ENCODE data around the gene HID1.
A peak's percentile ranks its signal among the peaks of the same experiment; 100 is the strongest.
"Not testable (repeated sequence)": the region's sequence is repeated elsewhere in the genome, so short reads cannot be mapped to it uniquely, and the experiment has no call there.

Gene HID1

DNA sequence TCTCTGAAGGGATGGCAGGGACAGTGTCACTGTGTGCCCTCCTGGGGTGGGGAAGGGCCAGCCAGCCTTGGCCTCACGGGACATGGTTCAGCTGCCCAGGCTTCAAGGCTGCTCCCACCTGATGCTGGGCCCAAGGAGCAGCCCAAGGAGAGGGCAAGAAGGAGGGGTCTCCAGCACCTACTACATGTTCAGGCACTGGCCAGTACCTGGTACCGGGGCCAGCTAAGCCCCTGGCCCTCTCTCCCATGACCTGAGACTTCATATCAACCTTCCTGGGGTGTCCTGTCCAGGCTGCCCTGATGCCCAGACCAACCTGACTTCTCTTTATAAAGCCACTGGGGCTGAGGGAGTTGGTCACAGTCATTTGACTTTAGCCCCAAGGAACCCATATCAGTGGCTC is 50.8 kb downstream of the HID1 start:
- ATAC-seq (no peak), DNase-seq (no peak)

- DNase-seq (no peak), ATAC-seq (no peak)
Observed at GRCh38 chr17:74921026-74921681, 51.4 kb downstream of the HID1 start.

DNA sequence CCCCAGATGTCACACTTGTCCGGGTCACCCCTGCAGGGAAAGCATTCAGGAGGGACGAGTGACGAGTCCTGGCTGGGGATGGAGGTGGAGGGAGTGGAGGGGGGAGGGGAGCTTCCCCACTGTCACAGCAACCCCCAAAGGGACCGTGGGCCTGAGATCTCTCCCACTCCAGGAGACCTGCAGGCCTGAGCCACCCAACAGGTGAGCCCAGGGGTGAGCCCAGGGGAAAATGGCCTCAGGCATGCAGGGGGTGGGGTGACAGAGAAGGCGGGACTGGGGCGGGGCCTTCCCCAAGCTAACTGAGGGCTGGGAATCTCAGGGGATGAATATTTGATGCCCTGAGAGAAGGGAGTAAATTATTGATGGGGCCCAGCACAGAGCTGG is 51.9 kb downstream of the HID1 start:
- DNase-seq (no peak), ATAC-seq (no peak)

- no peak for DNase-seq
- ATAC-seq, result no peak
Observed at GRCh38 chr17:74920306-74920620, 52.3 kb downstream of the HID1 start.

DNA sequence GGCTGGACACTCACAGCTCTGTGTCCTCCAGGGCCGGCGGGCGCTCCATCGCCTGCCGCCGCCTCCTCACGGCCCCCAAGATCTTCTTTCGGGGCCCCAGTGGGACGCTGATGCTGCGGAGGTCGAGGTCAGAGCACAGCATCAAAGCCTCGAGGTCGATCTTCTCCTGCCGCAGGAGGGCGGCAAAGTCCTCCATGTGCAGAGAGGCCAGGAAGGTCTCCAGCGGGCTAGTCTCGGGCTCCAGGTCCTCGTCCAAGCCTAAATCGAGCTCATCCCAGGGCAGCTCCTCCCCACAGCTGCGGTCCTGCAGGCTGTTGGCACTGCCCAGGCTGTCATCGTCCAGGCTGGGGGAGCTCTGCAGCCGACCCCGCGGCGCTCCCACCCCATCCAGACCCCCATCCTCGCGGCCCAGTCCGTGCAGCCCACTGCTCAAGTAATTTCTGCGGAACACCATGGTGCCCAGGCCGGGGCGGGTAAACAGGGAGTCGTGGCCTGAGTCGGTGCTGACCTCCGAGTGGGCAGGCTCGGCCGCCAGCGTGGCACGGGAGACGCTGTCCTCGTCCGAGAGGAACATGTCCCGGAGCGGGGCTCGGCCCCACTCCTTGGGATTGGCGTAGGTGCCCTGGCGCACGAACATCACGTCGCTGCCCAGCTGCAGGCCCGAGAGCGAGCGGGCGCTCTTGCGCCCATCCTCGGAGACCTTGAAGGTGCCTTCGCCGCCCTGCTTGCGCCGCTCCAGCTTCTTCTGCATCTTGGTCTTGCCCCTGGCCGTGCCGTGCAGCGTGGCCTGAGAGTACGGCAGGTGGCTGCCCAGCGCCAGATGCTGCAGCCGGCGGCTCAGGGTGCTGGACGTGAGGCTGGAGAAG is 52.9 kb downstream of the HID1 start:
- DNase-seq (peak; percentile 20), ATAC-seq (no peak)

DNA sequence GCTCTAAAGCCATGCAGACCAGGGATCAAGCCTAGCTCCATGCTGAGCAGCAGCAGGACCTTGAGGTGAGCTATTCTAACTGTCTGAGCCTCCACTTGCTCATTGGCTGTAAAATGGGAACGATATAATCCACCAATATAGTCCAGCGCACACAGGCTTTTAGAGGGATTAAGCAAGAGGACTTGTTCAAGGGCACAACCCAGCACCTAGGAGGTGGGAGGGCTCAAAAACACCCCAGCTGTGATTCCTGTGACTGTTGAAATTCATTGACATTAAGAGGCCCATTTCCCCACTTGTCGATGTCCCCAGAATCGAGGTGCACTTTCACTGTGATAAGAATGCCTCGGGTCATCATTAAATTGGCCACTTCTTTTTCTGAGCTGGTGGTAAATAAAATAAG is 53.7 kb downstream of the HID1 start:
- no peak for ATAC-seq
- no peak for DNase-seq

DNA sequence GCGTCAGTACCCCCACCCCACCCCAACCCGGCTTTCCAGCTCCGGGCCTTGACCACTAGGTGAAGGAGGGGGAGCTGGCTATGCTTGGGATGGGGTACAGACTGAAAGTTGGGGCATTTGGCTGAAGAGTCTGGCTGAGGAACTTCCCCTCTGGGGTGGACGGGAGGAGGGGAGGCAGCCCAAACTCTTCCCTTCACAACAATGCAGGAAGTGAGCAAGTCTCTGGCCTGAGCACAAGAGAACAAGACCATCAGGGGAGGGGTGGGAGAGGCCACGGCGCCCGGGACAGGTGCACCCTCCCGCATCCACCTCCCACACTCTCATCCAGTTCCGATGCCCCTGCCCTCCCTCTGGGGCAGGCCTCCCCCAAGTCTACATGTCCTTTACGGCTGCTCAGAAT is 55.1 kb downstream of the HID1 start:
- ATAC-seq (no peak), DNase-seq (no peak)

GRCh38 chr17:74916851-74917199 is 55.7 kb downstream of the HID1 start:
- no peak for DNase-seq
- ATAC-seq, result no peak

DNA sequence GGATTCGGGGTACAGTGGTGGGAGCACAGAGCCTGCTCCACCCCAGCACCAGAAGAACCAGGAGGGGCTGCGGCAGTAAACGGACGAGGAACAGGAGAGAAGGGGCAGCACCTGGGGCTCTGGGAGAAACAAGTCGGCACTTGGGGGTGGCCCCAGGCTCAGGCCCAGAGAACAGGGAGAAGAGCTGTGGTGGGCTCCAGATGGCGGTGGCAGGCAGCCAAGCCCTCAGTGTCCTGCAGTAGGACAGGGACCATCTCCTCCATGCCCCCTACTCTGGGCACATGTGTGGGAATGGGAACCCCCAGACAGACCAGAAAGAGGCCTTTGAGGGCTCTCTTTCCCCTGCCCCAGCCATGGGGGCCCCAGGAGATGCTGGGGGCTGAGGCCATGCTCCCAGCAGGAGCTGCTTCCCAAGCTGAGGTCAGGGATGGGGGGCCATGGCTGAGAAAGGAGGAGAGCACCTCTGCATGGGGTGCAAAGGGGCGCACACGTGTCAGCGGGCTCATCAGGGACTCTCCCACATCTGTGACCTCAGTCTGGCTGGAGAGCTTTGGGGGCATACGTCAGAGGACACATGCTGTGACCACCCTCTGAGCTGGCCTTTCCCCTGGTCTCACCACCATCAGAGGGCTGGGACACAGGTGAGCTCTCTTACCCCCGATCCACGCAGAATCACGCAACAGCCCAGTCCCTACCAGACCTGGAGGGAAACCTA is 56.3 kb downstream of the HID1 start:
- ATAC-seq, result no peak

DNA sequence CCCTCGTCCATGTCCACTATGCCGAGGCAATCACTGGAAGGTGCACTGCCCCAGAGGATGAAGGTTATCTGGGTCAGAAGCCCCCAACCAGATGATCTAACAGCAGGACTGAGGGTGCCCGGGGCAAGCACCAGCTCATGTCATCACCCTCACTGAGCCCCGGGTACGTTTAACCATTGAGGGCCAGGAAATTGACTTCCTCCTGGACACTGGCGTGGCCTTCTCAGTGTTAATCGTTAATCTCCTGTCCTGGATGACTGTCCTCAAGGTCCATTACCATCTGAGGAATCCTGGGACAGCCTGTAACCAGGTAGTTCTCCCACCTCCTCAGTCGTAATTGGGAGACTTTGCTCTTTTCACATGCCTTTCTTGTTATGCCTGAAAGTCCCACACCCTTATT is 61.1 kb downstream of the HID1 start:
- not testable (repeated sequence) for DNase-seq, ATAC-seq

More for the DNA sequence above, 56.3 kb downstream of the HID1 start:
- no peak for DNase-seq

DNA sequence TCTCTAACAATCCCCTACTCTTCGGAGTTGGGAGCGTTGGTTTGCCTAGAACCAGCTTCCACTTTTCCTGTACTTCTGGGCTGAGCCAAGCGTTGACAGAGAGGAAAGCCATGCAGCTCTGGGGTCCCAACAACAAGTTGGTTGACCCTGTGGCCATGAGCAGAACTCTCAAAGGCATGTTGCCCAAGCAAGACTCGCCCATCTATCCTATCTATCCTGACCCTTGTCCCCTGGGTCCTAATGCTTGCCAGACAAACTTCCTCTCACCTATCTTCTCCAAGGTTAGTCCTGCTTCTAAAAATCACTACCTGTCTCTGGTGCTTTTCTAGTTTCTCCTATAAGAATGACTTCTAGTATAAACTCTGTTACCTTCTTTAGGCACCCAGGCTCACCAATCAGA is 63.5 kb downstream of the HID1 start:
- not testable (repeated sequence) for ATAC-seq, DNase-seq

DNA sequence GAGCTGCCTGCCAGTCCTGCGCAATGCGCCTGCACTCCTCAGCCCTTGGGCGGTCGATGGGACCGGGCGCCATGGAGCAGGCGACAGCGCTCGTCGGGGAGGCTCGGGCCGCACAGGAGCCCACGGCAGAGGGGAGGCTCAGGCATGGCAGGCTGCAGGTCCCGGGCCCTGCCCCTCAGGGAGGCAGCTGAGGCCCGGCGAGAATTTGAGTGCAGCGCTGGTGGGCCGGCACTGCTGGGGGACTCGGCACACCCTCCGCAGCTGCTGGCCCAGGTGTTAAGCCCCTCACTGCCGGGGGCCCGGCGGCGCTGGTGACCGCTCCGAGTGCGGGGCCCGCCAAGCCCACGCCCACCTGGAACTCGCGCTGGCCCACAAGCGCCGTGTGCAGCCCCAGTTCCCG is 65.5 kb downstream of the HID1 start:
- DNase-seq, result no peak
- ATAC-seq, result no peak

DNA sequence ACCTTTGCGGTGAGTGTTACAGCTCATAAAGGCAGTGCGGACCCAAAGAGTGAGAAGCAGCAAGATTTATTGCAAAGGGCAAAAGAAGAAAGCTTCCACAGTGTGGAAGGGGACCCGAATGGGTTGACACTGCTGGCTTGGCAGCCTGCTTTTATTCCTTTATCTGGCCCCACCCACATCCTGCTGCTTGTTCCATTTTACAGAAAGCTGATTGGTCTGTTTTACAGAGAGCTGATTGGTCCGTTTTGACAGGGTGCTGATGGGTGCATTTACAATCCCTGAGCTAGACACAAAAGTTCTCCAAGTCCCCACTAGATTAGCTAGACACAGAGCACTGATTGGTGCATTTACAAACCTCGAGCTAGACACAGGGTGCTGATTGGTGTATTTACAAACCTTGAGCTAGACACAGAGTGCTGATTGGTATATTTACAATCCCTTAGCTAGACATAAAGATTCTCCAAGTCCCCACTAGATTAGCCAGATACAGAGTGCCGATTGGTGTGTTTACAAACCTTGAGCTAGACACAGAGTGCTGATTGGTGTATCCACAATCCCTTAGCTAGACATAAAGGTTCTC is 66.3 kb downstream of the HID1 start:
- not testable (repeated sequence) for DNase-seq, ATAC-seq

- no peak for ATAC-seq
- no peak for DNase-seq
Observed at GRCh38 chr17:74904687-74905409, 67.7 kb downstream of the HID1 start.

DNA sequence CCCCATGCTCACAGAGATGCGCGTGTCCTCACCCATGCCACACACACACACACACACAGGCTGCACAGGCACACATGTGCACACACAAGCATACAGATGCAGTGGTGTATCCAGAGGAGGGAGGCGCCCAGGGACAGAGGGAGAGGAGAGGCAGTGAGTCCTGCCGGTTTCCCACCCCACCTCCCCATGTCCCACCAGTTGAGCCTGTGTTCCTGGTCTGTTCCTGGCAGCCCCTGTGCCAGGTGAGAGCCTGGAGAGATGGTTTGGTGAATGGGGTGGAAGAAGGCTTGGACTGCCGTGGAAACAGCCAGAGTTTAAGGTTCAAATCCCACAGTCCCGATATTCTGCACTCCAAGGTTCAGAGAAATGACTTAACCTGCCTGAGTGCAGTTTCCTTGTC is 68.9 kb downstream of the HID1 start:
- no peak for DNase-seq
- ATAC-seq, result no peak

GRCh38 chr17:74903034-74903433 is 69.5 kb downstream of the HID1 start:
- no peak for ATAC-seq
- DNase-seq, result no peak

- no peak for ATAC-seq
- DNase-seq, result no peak
Observed at GRCh38 chr17:74901353-74902135, 71.0 kb downstream of the HID1 start.
